ENCODE data around the gene EFCAB11.
A peak's percentile ranks its signal among the peaks of the same experiment; 100 is the strongest.

DNA sequence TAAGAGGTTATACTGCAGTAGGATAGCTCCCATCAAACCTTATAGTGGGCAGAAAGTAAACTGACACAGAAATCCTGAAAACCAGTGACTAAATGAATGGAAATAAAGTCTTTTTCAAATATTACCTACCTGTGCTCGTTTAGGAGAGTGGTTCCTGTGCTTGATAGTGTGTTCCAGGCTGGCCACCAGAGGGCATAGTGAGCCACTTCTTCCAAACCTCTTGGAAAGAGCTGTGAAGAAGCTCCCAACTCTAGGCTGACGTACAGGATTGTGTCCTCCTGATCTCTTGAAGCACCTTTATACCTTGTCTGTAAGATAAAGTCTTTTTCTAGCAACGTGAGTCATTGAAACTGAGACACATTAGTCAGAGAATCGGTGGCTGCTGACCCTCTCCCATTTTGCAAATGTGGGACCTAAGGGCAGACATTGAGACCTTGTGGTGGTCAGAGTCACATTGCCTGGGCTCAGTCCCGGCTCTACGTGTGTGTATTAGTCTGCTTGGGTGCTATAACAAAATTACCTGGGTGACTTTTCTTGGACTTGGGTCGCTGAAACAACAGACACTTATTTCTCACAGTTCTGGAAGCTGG is 18.8 kb upstream of the EFCAB11 start:
- TF ChIP-seq, protein P1, sequence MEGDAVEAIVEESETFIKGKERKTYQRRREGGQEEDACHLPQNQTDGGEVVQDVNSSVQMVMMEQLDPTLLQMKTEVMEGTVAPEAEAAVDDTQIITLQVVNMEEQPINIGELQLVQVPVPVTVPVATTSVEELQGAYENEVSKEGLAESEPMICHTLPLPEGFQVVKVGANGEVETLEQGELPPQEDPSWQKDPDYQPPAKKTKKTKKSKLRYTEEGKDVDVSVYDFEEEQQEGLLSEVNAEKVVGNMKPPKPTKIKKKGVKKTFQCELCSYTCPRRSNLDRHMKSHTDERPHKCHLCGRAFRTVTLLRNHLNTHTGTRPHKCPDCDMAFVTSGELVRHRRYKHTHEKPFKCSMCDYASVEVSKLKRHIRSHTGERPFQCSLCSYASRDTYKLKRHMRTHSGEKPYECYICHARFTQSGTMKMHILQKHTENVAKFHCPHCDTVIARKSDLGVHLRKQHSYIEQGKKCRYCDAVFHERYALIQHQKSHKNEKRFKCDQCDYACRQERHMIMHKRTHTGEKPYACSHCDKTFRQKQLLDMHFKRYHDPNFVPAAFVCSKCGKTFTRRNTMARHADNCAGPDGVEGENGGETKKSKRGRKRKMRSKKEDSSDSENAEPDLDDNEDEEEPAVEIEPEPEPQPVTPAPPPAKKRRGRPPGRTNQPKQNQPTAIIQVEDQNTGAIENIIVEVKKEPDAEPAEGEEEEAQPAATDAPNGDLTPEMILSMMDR (IDR thresholded peaks at IDR 0.05 in 2 of 3, conservative IDR thresholded peaks at IDR 0.05 in 1 of 3; ENCODE audit: insufficient read depth in 2 of 3, low read depth in 1 of 3, low read length in 3 of 3): peak; percentile 58 to 69 (median 58)
- TF ChIP-seq, protein P2, sequence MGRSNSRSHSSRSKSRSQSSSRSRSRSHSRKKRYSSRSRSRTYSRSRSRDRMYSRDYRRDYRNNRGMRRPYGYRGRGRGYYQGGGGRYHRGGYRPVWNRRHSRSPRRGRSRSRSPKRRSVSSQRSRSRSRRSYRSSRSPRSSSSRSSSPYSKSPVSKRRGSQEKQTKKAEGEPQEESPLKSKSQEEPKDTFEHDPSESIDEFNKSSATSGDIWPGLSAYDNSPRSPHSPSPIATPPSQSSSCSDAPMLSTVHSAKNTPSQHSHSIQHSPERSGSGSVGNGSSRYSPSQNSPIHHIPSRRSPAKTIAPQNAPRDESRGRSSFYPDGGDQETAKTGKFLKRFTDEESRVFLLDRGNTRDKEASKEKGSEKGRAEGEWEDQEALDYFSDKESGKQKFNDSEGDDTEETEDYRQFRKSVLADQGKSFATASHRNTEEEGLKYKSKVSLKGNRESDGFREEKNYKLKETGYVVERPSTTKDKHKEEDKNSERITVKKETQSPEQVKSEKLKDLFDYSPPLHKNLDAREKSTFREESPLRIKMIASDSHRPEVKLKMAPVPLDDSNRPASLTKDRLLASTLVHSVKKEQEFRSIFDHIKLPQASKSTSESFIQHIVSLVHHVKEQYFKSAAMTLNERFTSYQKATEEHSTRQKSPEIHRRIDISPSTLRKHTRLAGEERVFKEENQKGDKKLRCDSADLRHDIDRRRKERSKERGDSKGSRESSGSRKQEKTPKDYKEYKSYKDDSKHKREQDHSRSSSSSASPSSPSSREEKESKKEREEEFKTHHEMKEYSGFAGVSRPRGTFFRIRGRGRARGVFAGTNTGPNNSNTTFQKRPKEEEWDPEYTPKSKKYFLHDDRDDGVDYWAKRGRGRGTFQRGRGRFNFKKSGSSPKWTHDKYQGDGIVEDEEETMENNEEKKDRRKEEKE (IDR thresholded peaks at IDR 0.05; ENCODE audit: borderline replicate concordance in 1 of 2, control insufficient read depth in 1 of 2, low read depth in 2 of 2, low read length in 1 of 2): no peak
- TF ChIP-seq, protein P3, sequence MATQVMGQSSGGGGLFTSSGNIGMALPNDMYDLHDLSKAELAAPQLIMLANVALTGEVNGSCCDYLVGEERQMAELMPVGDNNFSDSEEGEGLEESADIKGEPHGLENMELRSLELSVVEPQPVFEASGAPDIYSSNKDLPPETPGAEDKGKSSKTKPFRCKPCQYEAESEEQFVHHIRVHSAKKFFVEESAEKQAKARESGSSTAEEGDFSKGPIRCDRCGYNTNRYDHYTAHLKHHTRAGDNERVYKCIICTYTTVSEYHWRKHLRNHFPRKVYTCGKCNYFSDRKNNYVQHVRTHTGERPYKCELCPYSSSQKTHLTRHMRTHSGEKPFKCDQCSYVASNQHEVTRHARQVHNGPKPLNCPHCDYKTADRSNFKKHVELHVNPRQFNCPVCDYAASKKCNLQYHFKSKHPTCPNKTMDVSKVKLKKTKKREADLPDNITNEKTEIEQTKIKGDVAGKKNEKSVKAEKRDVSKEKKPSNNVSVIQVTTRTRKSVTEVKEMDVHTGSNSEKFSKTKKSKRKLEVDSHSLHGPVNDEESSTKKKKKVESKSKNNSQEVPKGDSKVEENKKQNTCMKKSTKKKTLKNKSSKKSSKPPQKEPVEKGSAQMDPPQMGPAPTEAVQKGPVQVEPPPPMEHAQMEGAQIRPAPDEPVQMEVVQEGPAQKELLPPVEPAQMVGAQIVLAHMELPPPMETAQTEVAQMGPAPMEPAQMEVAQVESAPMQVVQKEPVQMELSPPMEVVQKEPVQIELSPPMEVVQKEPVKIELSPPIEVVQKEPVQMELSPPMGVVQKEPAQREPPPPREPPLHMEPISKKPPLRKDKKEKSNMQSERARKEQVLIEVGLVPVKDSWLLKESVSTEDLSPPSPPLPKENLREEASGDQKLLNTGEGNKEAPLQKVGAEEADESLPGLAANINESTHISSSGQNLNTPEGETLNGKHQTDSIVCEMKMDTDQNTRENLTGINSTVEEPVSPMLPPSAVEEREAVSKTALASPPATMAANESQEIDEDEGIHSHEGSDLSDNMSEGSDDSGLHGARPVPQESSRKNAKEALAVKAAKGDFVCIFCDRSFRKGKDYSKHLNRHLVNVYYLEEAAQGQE (IDR thresholded peaks at IDR 0.05; ENCODE audit: borderline replicate concordance): no peak
- TF ChIP-seq, protein P3 (CRISPR knock-in tag; IDR thresholded peaks at IDR 0.05; ENCODE audit: low read depth): no peak
- TF ChIP-seq ESRRA (IDR thresholded peaks at IDR 0.05; ENCODE audit: borderline replicate concordance, low read depth): no peak
- no peak for TF ChIP-seq SMARCB1 (IDR thresholded peaks at IDR 0.05; ENCODE audit: insufficient read length, low read depth)
- no peak for TF ChIP-seq SAP30 (IDR thresholded peaks at IDR 0.05; ENCODE audit: borderline replicate concordance, insufficient read depth, low read depth, low read length, poor library complexity, severe bottlenecking)
- no peak for TF ChIP-seq PHF8 (IDR thresholded peaks at IDR 0.05; ENCODE audit: borderline replicate concordance, low read length)
- no peak for TF ChIP-seq XRCC3 (IDR thresholded peaks at IDR 0.05)
- no peak for TF ChIP-seq HDAC1 (IDR thresholded peaks at IDR 0.05)
- TF ChIP-seq NFIC (IDR thresholded peaks at IDR 0.05): no peak
